ENCODE measurements around the gene GLUD1.
"Not testable (repeated sequence)": the region's sequence is repeated elsewhere in the genome, so short reads cannot be mapped to it uniquely, and the experiment has no call there.

Gene GLUD1

DNA sequence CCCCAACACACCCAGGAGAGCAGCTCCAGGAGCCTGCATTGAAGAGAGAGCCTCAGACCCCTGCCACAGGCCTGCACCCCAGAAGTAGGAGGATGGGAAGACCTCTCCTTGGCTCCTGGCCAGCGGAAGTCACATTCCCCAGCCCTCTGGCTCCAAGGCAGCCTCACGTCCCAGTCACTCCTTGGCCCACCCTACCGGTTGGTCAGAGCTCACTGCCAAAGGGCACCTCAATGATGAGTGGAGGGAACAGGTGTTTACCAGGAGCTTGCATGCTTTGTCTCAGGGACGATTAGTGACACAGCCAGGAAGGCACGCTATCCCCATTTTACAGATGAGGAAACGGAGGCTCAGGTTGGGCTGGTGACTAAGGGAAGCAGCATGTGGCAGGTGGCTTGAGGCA, 75.6 kb downstream of the GLUD1 start:
- DNase-seq (ENCODE audit: low spot score); in situ Hi-C loops (cut with MboI; ENCODE audit: low sequenced_read_pairs, unreplicated experiment): not testable (repeated sequence)

DNA sequence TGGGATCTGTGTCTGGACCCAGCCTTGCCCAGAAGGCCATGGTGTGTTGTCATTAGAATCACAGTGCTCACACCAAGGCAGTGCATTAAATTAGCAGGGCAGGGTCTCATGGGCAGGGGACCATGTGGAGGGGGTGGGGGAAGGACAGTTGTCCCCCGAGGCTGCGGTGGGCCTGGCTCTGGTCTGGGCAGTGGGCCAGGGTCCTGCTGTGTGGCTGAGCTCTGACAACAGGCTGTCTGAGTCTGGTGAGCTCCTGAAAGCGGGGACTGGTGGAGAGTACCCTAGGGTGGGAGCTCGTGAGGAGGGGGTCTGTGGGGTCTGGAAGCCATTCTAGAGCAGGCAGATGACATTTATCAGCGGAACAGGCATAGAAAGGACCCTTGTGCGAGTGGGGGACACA, 76.5 kb downstream of the GLUD1 start:
- DNase-seq (ENCODE audit: low spot score); in situ Hi-C loops (cut with MboI; ENCODE audit: low sequenced_read_pairs, unreplicated experiment): not testable (repeated sequence)

DNA sequence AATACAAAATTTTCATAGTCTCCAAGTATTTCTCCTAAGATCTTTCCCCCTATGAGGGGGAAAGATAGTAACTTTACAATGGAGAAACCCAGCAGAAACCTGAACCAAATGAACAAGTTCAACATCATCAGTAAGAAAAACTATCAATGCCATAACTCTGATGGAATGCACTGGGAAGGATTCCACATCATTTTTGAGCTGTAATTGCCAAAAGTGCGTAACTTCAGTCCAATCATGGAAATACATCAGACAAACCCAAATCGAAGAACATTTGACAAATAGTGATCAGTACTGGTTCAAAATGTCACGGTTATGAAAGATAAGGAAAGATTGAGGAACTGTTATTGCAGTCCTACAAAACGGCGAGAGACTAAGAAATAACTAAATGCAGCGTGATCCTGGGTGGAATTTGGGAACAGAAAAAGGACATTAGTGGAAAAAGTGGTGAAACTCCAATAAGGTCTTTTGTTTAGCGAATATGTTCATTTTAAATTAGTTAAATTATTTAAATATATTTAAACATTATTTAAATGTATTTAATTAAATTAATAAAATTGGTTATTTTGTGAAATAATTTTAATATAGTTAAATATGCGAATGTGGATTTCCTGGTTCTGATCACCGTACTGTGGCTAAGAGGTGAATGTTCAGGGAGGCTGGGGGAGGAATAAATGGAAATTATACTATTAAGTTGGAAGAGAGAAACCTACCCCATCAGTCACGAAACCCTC, 79.5 kb downstream of the GLUD1 start:
- DNase-seq (ENCODE audit: low spot score); in situ Hi-C loops (cut with MboI; ENCODE audit: low sequenced_read_pairs, unreplicated experiment): not testable (repeated sequence)

DNA sequence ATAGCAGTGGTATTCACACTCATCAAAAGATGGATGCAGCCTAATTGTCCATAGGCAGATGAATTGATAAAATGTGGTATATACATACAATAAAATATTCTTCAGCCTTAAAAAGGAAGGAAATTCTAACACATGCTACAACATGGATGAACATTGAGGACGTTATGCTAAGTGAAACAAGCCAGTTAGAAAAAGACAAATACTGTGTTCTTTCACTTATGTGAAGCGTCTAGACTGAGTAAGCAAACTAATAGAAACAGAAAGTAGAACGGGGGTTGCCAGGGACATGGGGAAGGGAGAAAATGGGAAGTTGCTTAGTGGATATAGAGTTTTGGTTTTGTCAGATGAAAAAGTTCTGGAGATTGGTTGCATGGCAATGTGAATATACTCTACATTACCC, 81.1 kb downstream of the GLUD1 start:
- in situ Hi-C loops (cut with MboI; ENCODE audit: low sequenced_read_pairs, unreplicated experiment); DNase-seq (ENCODE audit: low spot score): not testable (repeated sequence)

DNA sequence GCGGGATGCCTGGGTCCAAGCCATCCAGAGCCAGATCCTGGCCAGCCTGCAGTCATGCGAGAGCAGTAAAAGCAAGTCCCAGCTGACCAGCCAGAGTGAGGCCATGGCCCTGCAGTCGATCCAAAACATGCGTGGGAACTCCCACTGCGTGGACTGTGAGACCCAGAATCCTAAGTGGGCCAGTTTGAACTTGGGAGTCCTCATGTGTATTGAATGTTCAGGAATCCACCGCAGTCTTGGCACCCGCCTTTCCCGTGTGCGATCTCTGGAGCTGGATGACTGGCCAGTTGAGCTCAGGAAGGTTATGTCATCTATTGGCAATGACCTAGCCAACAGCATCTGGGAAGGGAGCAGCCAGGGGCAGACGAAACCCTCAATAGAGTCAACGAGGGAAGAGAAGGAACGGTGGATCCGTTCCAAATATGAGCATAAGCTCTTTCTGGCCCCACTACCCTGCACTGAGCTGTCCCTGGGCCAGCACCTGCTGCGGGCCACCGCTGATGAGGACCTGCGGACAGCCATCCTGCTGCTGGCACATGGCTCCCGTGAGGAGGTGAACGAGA, 85.4 kb downstream of the GLUD1 start:
- DNase-seq (ENCODE audit: low spot score); in situ Hi-C loops (cut with MboI; ENCODE audit: low sequenced_read_pairs, unreplicated experiment): not testable (repeated sequence)

DNA sequence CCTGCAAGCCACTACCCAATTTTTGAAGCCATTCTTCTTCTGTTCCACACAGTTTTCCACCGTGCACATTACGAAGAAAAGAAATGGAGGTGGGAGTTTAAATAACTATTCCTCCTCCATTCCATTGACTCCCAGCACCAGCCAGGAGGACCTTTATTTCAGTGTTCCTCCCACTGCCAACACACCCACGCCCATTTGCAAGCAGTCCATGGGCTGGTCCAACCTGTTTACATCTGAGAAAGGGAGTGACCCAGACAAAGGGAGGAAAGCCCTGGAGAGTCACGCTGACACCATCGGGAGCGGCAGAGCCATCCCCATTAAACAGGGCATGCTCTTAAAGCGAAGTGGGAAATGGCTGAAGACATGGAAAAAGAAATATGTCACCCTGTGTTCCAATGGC, 86.3 kb downstream of the GLUD1 start:
- DNase-seq (ENCODE audit: low spot score); in situ Hi-C loops (cut with MboI; ENCODE audit: low sequenced_read_pairs, unreplicated experiment): not testable (repeated sequence)

DNA sequence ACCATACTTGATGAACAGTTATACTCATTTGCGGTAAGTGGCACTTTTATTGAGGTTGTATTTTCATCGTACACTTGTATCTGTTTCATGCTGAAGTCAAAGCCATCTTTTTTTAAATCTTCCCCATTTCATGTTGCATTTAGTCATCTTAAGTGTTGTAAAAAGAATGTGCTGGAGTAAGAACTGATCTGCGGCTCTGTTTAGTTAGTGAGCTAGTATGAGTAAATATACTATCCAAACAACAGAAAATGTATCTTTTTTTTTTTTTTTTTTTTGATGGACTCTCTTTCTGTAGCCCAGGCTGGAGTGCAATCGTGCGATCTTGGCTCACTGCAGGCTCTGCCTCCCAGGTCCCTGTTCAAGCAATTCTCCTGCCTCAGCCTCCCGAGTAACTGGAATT, 87.0 kb downstream of the GLUD1 start:
- DNase-seq (ENCODE audit: low spot score); in situ Hi-C loops (cut with MboI; ENCODE audit: low sequenced_read_pairs, unreplicated experiment): not testable (repeated sequence)

DNA sequence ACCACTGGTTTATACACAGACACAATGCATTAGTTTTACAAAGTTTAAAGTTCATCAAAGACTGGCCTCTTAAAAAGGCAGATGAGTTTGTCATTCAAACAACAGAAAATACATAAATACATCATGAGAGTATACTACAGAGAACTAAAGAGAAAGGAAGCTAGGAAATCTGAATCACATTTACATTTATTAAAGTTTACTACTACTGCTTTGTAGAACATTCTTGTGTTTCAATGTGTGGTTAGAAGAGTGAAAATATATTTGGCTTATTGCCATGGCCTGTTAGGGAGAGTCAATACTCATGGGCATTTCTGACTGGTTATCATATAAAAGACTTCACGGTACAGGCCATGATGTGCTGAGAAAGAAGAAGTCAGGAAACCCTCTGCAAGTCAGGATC, 87.5 kb downstream of the GLUD1 start:
- DNase-seq (ENCODE audit: low spot score); in situ Hi-C loops (cut with MboI; ENCODE audit: low sequenced_read_pairs, unreplicated experiment): not testable (repeated sequence)

DNA sequence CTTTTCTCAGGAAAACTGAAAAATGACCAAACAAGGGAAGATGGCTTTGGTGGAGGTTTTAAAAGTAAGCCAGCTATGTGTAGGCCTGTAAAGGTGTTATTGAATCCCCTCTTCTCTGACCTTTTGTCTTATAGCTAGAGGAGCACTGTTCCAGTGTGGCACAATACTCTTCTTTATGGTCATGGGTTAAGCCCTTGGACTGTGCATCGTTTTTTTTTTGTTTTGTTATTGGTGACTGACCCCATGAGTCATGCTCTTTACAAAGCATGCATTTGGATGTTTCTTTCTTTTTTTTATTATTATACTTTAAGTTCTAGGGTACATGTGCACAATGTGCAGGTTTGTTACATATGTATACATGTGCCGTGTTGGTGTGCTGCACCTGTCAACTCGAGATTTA, 94.2 kb downstream of the GLUD1 start:
- in situ Hi-C loops (cut with MboI; ENCODE audit: low sequenced_read_pairs, unreplicated experiment), result no loop called here
- TF ChIP-seq, protein P1, sequence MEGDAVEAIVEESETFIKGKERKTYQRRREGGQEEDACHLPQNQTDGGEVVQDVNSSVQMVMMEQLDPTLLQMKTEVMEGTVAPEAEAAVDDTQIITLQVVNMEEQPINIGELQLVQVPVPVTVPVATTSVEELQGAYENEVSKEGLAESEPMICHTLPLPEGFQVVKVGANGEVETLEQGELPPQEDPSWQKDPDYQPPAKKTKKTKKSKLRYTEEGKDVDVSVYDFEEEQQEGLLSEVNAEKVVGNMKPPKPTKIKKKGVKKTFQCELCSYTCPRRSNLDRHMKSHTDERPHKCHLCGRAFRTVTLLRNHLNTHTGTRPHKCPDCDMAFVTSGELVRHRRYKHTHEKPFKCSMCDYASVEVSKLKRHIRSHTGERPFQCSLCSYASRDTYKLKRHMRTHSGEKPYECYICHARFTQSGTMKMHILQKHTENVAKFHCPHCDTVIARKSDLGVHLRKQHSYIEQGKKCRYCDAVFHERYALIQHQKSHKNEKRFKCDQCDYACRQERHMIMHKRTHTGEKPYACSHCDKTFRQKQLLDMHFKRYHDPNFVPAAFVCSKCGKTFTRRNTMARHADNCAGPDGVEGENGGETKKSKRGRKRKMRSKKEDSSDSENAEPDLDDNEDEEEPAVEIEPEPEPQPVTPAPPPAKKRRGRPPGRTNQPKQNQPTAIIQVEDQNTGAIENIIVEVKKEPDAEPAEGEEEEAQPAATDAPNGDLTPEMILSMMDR (IDR thresholded peaks at IDR 0.05; ENCODE audit: borderline replicate concordance, control extremely low read depth, extremely low read depth, insufficient read depth, missing control alignments), result no peak
- no peak for DNase-seq (ENCODE audit: low spot score)
